ENCODE results near the gene NCOA1.

The NCOA1 gene

DNA sequence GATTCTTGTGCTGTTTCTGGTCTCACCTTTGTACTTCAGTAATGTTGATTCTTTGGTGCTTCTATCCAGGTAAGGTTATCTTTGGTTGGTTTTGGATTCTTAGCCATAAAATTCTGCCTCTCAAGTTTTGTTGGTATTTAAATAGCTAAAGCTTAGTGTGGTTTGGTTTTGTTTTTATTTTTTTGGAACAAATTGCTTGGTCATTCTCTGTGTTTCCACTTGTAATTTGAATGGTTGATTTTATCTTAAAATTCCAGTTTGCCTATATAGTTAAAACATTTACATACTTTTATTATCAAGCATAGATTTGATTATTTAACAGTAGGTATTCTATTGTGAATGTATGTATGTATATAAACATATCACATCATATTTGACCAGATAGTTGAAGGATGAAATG, 6.6 kb downstream of the NCOA1 start:
- Histone ChIP-seq H3K14ac (ENCODE audit: low read length) (no peak overlapping the region), H3K4me2 (ENCODE audit: insufficient read depth, low read length, poor library complexity, severe bottlenecking) (no peak overlapping the region), H3K79me1 (ENCODE audit: low read depth, low read length) (no peaks in the 10 kb centered on the region), H3K4me3 (ENCODE audit: low read length in 2 of 2) (no peak overlapping the region), H4K91ac (ENCODE audit: low read depth, low read length, poor library complexity) (no peak overlapping the region), H4K8ac (ENCODE audit: low read depth, low read length) (no peak overlapping the region), H2AFZ (ENCODE audit: low read length) (no peak overlapping the region), H3K27me3 (ENCODE audit: control insufficient read depth in 3 of 3, insufficient read depth in 3 of 3, low read depth in 1 of 3, low read length in 3 of 3) (no peaks in the 10 kb centered on the region), H3K18ac (ENCODE audit: low read length) (no peak overlapping the region), H2BK15ac (ENCODE audit: low read length) (no peak overlapping the region), H2BK12ac (ENCODE audit: low read length) (no peak overlapping the region), H2BK120ac (ENCODE audit: low read depth, low read length) (no peak overlapping the region), H3K4me1 (ENCODE audit: control insufficient read depth in 2 of 2, insufficient read depth in 1 of 2, low read depth in 1 of 2, low read length in 2 of 2) (peaks cover 0 to 6% of the 10 kb centered on the region in 2 donors), H3K4ac (ENCODE audit: low read length) (no peak overlapping the region), H2BK5ac (ENCODE audit: low read length) (no peak overlapping the region), H3K9me3 (replicated peaks in 1 of 2; ENCODE audit: control insufficient read depth in 2 of 2, insufficient read depth in 1 of 2, low read depth in 1 of 2, low read length in 2 of 2) (no peaks in the 10 kb centered on the region), H3K27ac (replicated peaks; ENCODE audit: low read length) (no peak overlapping the region), H3K9ac (ENCODE audit: low read depth, low read length, poor library complexity) (no peak overlapping the region), H3K23ac (ENCODE audit: low read depth, low read length, poor library complexity) (no peak overlapping the region), H2AK5ac (ENCODE audit: low read depth, low read length) (no peak overlapping the region), H3K36me3 (replicated peaks in 1 of 2; ENCODE audit: control insufficient read depth in 2 of 2, insufficient read depth in 2 of 2, low read length in 2 of 2) (no peaks in the 10 kb centered on the region)
- DNase-seq (ENCODE audit: low spot score), result no peak

DNA sequence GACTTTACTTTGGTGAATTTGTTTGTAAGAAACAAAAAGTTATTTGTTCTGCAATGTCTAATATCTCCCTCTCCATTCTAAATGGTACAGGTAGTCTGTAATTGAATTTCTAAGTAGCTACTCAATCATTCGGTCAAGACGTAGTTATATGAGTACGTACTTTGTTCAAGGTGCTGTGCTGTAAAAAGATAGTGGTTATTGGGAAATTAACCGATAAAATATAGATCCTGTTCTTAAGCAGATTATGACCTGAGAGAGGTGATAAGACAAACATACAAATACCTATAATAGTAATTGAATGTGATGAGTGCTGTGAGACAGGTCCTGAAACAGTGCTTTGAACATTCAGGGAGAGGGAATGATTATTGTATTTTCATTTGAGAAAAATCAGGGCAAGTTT, 7.1 kb downstream of the NCOA1 start:
- Histone ChIP-seq H3K9ac (ENCODE audit: low read depth, low read length, poor library complexity) (no peak overlapping the region), H3K14ac (ENCODE audit: low read length) (no peak overlapping the region), H4K91ac (ENCODE audit: low read depth, low read length, poor library complexity) (no peak overlapping the region), H3K4me3 (ENCODE audit: low read length in 2 of 2) (no peak overlapping the region), H3K36me3 (replicated peaks in 1 of 2; ENCODE audit: control insufficient read depth in 2 of 2, insufficient read depth in 2 of 2, low read length in 2 of 2) (no peaks in the 10 kb centered on the region), H4K8ac (ENCODE audit: low read depth, low read length) (no peak overlapping the region), H3K27me3 (ENCODE audit: control insufficient read depth in 3 of 3, insufficient read depth in 3 of 3, low read depth in 1 of 3, low read length in 3 of 3) (no peaks in the 10 kb centered on the region), H3K18ac (ENCODE audit: low read length) (no peak overlapping the region), H2BK5ac (ENCODE audit: low read length) (no peak overlapping the region), H2AFZ (ENCODE audit: low read length) (no peak overlapping the region), H3K27ac (replicated peaks; ENCODE audit: low read length) (no peak overlapping the region), H2BK120ac (ENCODE audit: low read depth, low read length) (no peak overlapping the region), H2BK12ac (ENCODE audit: low read length) (no peak overlapping the region), H3K4ac (ENCODE audit: low read length) (no peak overlapping the region), H3K9me3 (replicated peaks in 1 of 2; ENCODE audit: control insufficient read depth in 2 of 2, insufficient read depth in 1 of 2, low read depth in 1 of 2, low read length in 2 of 2) (no peaks in the 10 kb centered on the region), H2BK15ac (ENCODE audit: low read length) (no peak overlapping the region), H3K4me1 (ENCODE audit: control insufficient read depth in 2 of 2, insufficient read depth in 1 of 2, low read depth in 1 of 2, low read length in 2 of 2) (peaks cover 0 to 2% of the 10 kb centered on the region in 2 donors), H3K23ac (ENCODE audit: low read depth, low read length, poor library complexity) (no peak overlapping the region), H2AK5ac (ENCODE audit: low read depth, low read length) (no peak overlapping the region), H3K79me1 (ENCODE audit: low read depth, low read length) (no peaks in the 10 kb centered on the region), H3K4me2 (ENCODE audit: insufficient read depth, low read length, poor library complexity, severe bottlenecking) (no peak overlapping the region)
- DNase-seq (ENCODE audit: low spot score), result no peak
- WGBS, 2 donors (ENCODE audit: extremely low coverage in 2 of 2, insufficient read length in 2 of 2, insufficient replicate concordance in 1 of 2), result no CpG with 5 or more reads among the region's 4 CpGs

GRCh38 chr2:24501813-24502212, 10.8 kb downstream of the NCOA1 start:
- Histone ChIP-seq H2AK5ac (ENCODE audit: low read depth, low read length) (no peak overlapping the region), H3K27ac (replicated peaks; ENCODE audit: low read length) (no peak overlapping the region), H4K91ac (ENCODE audit: low read depth, low read length, poor library complexity) (no peak overlapping the region), H3K18ac (ENCODE audit: low read length) (no peak overlapping the region), H3K27me3 (ENCODE audit: control insufficient read depth in 3 of 3, insufficient read depth in 3 of 3, low read depth in 1 of 3, low read length in 3 of 3) (no peaks in the 10 kb centered on the region), H3K36me3 (replicated peaks in 1 of 2; ENCODE audit: control insufficient read depth in 2 of 2, insufficient read depth in 2 of 2, low read length in 2 of 2) (no peaks in the 10 kb centered on the region), H3K4me1 (ENCODE audit: control insufficient read depth in 2 of 2, insufficient read depth in 1 of 2, low read depth in 1 of 2, low read length in 2 of 2) (peaks cover 0 to 2% of the 10 kb centered on the region in 2 donors), H2BK15ac (ENCODE audit: low read length) (no peak overlapping the region), H3K23ac (ENCODE audit: low read depth, low read length, poor library complexity) (no peak overlapping the region), H2AFZ (ENCODE audit: low read length) (no peak overlapping the region), H2BK120ac (ENCODE audit: low read depth, low read length) (no peak overlapping the region), H3K4me3 (ENCODE audit: low read length in 2 of 2) (no peak overlapping the region), H3K79me1 (ENCODE audit: low read depth, low read length) (no peaks in the 10 kb centered on the region), H4K8ac (ENCODE audit: low read depth, low read length) (no peak overlapping the region), H3K4ac (ENCODE audit: low read length) (no peak overlapping the region), H3K14ac (ENCODE audit: low read length) (no peak overlapping the region), H2BK5ac (ENCODE audit: low read length) (no peak overlapping the region), H3K9me3 (replicated peaks in 1 of 2; ENCODE audit: control insufficient read depth in 2 of 2, insufficient read depth in 1 of 2, low read depth in 1 of 2, low read length in 2 of 2) (no peaks in the 10 kb centered on the region), H3K4me2 (ENCODE audit: insufficient read depth, low read length, poor library complexity, severe bottlenecking) (no peak overlapping the region), H2BK12ac (ENCODE audit: low read length) (no peak overlapping the region), H3K9ac (ENCODE audit: low read depth, low read length, poor library complexity) (no peak overlapping the region)
- DNase-seq (ENCODE audit: low spot score), result no peak
- WGBS, 2 donors (ENCODE audit: extremely low coverage in 2 of 2, insufficient read length in 2 of 2, insufficient replicate concordance in 1 of 2), result no CpG with 5 or more reads among the region's 2 CpGs

GRCh38 chr2:24505534-24506275, 14.7 kb downstream of the NCOA1 start:
- Histone ChIP-seq H2AFZ (ENCODE audit: low read length) (no peak overlapping the region), H3K27me3 (ENCODE audit: control insufficient read depth in 3 of 3, insufficient read depth in 3 of 3, low read depth in 1 of 3, low read length in 3 of 3) (no peaks in the 10 kb centered on the region), H3K23ac (ENCODE audit: low read depth, low read length, poor library complexity) (no peak overlapping the region), H2BK120ac (ENCODE audit: low read depth, low read length) (no peak overlapping the region), H4K8ac (ENCODE audit: low read depth, low read length) (no peak overlapping the region), H3K36me3 (replicated peaks in 1 of 2; ENCODE audit: control insufficient read depth in 2 of 2, insufficient read depth in 2 of 2, low read length in 2 of 2) (no peaks in the 10 kb centered on the region), H3K4ac (ENCODE audit: low read length) (no peak overlapping the region), H2BK12ac (ENCODE audit: low read length) (no peak overlapping the region), H3K79me1 (ENCODE audit: low read depth, low read length) (no peaks in the 10 kb centered on the region), H3K4me2 (ENCODE audit: insufficient read depth, low read length, poor library complexity, severe bottlenecking) (no peak overlapping the region), H4K91ac (ENCODE audit: low read depth, low read length, poor library complexity) (no peak overlapping the region), H3K4me3 (ENCODE audit: low read length in 2 of 2) (no peak overlapping the region), H3K9me3 (replicated peaks in 1 of 2; ENCODE audit: control insufficient read depth in 2 of 2, insufficient read depth in 1 of 2, low read depth in 1 of 2, low read length in 2 of 2) (no peaks in the 10 kb centered on the region), H2BK15ac (ENCODE audit: low read length) (no peak overlapping the region), H3K9ac (ENCODE audit: low read depth, low read length, poor library complexity) (peak overlapping the region; percentile 13), H3K4me1 (ENCODE audit: control insufficient read depth in 2 of 2, insufficient read depth in 1 of 2, low read depth in 1 of 2, low read length in 2 of 2) (peaks cover 0 to 2% of the 10 kb centered on the region in 2 donors), H2BK5ac (ENCODE audit: low read length) (no peak overlapping the region), H2AK5ac (ENCODE audit: low read depth, low read length) (no peak overlapping the region), H3K18ac (ENCODE audit: low read length) (no peak overlapping the region), H3K14ac (ENCODE audit: low read length) (no peak overlapping the region), H3K27ac (replicated peaks; ENCODE audit: low read length) (no peak overlapping the region)
- no CpG with 5 or more reads among the region's 6 CpGs for WGBS, 2 donors (ENCODE audit: extremely low coverage in 2 of 2, insufficient read length in 2 of 2, insufficient replicate concordance in 1 of 2)
- no peak for DNase-seq (ENCODE audit: low spot score)
